HG03139 (cell line): ENCODE measurements around the gene RALGPS2.

Experiments used
- ATAC-seq: cut with Tn5 transposase; IDR thresholded peaks from one replicate; pipeline ENCODE4 v1.9.1; 2021; ENCODE audit not compliant: unreplicated experiment

RALGPS2 gene

DNA sequence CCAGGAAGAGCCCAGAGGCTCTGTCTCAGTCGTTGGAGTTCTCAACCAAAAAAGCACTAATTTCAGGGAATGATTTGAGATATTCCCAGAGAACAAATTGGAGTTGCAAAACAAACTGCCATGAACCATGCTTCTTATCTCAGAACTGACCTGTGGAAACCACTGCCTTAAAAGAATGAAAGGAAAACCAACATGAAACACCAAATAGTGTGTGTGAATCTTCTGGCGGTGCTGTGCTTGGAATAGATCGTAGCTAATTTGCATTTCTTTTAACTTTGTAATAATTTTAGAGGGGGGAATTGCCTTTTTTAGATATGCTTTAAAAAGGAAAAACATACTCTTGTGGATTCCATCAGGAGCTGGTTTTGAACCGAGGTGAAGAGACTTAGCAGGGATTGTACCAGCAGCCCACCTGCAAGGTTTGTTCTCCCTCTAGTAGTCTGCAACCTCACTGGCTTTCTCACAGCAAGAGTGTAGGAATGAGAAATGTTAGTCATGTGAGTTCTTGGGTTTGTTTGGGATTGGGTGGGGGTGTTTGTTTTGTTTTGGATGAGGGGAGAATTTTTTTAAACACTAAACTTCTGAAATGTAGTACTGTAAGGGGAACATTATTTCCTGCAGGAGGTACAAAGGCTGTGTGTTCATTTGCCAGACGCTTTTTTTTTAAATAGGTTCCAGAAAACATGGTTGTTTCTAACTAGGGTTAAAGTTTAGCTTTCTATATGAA is 191.6 kb downstream of the RALGPS2 start:
- no peak for ATAC-seq

- no peak for ATAC-seq
Observed at GRCh38 chr1:178918308-178918707, 193.3 kb downstream of the RALGPS2 start.

- ATAC-seq: no peak
Observed at GRCh38 chr1:178918955-178919354, 193.9 kb downstream of the RALGPS2 start.

GRCh38 chr1:178919581-178919980 is 194.5 kb downstream of the RALGPS2 start:
- ATAC-seq: no peak

DNA sequence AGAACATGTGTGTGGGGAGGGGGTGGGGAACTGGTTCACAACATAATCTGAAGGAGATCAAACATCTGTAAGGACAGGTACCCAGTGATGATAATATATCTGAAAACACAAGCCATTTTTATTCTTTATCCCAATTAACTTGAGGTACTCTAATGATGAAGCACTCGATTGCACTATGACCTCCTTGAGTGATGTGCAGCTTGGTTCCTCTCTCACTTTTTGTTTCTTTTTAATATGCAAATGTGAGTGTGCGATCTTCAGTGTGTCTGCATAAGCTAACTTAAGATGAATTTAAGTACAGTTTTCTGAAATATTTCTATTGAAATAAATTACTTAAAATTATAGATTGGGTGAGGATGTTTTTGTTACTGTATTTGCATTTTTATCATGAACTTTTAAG is 196.5 kb downstream of the RALGPS2 start:
- ATAC-seq: no peak

GRCh38 chr1:178923512-178923911 is 198.5 kb downstream of the RALGPS2 start:
- ATAC-seq: no peak

GRCh38 chr1:178926046-178926445 is 201.0 kb downstream of the RALGPS2 start:
- no peak for ATAC-seq

GRCh38 chr1:178927003-178927402 is 202.0 kb downstream of the RALGPS2 start:
- no peak for ATAC-seq

GRCh38 chr1:178928041-178928440 is 203.0 kb downstream of the RALGPS2 start:
- ATAC-seq: no peak

DNA sequence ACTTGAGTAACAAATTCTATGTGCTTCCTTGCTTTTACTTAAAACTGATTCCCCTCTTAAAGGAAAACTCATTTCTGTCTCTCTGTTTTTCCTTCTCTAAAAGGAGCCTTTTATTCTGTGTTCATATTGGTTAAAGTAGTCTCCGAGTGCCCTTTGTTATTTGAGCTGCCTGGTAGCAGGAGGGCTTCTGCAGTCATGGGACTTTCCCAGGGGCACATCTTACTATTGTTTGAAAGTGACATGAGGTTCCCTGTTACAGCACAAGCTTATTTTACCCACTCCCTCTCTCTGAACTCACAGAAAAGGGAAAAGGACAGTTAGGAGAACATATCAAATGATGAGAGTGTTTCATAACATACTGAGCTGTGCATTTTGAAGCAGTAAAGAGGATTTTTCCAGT is 203.9 kb downstream of the RALGPS2 start:
- ATAC-seq: no peak

GRCh38 chr1:178931858-178932551 is 207.0 kb downstream of the RALGPS2 start:
- ATAC-seq: no peak

DNA sequence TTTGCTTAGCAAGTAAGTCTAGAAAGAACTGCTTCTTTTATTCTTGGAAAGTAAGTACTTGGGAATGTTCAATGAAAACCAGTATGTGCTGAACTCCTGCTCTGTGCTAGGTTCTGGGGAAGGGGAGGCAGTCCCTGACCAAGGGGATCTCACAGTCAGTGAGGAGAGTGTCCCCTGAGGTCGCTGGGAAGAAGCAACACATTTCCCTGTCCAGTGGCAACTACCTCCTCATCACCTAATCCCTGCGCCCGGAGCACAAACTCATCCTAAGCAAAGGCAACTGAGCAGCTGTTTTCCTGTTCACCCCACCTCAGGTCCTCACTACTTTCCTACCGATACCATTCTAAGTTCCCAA is 207.5 kb downstream of the RALGPS2 start:
- ATAC-seq: no peak

- no peak for ATAC-seq
Observed at GRCh38 chr1:178933105-178933561, 208.1 kb downstream of the RALGPS2 start.

DNA sequence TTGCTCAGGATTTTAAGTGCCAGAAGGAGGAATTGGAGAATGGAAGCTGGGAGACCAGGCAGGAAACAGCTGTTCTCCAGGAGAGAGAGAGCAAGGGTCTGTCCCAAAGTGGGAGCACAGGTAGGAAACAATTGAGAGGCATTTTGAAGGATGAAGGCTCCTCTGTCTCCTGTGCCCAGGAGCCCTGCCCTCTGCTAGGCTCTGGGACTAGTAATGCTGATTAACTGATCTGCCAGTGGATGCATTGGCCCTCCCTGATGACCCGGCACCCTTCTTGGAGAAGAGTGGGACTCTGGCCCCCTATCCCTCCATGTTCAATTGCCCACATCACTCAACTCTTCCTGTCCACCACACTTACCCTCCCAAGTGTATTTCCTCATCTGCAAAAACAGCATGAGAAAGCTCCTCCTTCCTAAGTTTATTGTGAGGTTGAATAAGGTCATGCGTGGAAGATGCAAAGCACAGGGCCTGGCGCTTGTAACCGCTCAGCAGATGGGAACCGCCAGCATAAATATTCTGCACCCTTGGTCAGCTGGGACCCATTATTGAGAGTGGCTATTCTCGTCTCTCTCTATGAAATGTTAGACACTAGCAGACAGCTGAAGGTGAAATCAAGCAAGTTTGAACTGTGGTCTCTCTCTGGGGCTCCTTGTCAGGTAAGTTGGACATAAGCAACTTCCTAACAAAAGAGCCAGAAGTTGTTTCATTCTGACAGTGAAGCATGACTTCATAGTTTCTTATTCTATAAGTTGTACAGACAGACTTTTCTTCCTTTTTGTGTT is 208.9 kb downstream of the RALGPS2 start:
- no peak for ATAC-seq

DNA sequence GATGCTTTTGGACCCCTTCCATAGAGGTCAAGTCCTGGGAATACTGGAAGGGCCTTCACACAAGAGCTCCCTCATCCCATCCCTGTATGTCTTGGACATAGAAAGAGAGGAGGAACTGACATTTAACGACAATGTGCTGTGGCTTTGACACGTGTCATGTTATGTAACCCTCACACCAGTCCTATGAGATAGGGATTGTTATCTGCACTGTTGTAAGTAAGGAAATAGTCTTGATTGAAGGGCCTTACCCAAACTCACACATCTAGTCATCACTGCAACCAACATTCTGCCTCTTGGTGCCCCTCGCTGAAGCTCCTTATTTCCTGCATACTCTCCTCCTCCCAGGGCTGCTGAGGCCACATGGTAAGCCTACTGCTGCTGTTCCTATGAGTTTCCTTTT is 209.5 kb downstream of the RALGPS2 start:
- no peak for ATAC-seq

DNA sequence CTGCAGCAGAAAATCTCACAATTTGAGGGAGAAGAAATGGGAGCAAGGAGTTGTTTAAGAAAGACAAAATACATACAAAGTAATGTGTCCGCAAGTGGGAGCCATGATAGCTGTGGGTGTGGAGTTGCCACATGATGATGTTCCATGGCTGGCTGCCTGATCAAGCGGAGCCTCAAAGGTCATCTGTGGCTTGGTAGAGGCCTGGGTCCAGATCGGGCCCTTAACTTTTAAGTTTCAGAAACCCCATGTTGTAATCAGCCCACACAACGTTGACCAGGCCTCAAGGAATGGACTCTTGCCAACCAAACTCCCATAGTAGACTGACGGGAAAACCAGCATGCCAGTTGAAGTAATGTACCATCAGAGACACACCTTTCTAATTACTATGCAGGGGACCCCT is 210.6 kb downstream of the RALGPS2 start:
- ATAC-seq: no peak

- ATAC-seq: no peak
Observed at GRCh38 chr1:178937695-178938094, 212.7 kb downstream of the RALGPS2 start.

GRCh38 chr1:178938101-178938958 is 213.3 kb downstream of the RALGPS2 start:
- ATAC-seq: no peak

GRCh38 chr1:178938959-178939317 is 213.9 kb downstream of the RALGPS2 start:
- no peak for ATAC-seq

- no peak for ATAC-seq
Observed at GRCh38 chr1:178939338-178940067, 214.5 kb downstream of the RALGPS2 start.
